ENCODE results near the gene UBASH3A. TPM values are rescaled to one million over a fixed set of nuclear protein-coding genes. Genes with fewer than 3 reads are reported as not detected.

Gene UBASH3A
- total RNA-seq, 3 donors from 2014 or later, result 0.60 to 2.5 (median 1.8) TPM

- TF ChIP-seq, protein P1, sequence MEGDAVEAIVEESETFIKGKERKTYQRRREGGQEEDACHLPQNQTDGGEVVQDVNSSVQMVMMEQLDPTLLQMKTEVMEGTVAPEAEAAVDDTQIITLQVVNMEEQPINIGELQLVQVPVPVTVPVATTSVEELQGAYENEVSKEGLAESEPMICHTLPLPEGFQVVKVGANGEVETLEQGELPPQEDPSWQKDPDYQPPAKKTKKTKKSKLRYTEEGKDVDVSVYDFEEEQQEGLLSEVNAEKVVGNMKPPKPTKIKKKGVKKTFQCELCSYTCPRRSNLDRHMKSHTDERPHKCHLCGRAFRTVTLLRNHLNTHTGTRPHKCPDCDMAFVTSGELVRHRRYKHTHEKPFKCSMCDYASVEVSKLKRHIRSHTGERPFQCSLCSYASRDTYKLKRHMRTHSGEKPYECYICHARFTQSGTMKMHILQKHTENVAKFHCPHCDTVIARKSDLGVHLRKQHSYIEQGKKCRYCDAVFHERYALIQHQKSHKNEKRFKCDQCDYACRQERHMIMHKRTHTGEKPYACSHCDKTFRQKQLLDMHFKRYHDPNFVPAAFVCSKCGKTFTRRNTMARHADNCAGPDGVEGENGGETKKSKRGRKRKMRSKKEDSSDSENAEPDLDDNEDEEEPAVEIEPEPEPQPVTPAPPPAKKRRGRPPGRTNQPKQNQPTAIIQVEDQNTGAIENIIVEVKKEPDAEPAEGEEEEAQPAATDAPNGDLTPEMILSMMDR (IDR thresholded peaks at IDR 0.05), result no peak
- Histone ChIP-seq H3K9me3 (no peaks in the 10 kb centered on the region), H3K4me3 (no peak overlapping the region), H3K36me3 (ENCODE audit: low read depth) (no peaks in the 10 kb centered on the region), H3K4me1 (ENCODE audit: low read depth) (peaks cover 3% of the 10 kb centered on the region)
- ATAC-seq (no peak), DNase-seq (no peak)
- intact Hi-C loops (cut with DNase I, micrococcal nuclease), result no loop called here
Measured at GRCh38 chr21:42427809-42428419, 24.2 kb downstream of the UBASH3A start.

GRCh38 chr21:42429021-42429420, 25.3 kb downstream of the UBASH3A start:
- intact Hi-C loops (cut with DNase I, micrococcal nuclease), result no loop called here

DNA sequence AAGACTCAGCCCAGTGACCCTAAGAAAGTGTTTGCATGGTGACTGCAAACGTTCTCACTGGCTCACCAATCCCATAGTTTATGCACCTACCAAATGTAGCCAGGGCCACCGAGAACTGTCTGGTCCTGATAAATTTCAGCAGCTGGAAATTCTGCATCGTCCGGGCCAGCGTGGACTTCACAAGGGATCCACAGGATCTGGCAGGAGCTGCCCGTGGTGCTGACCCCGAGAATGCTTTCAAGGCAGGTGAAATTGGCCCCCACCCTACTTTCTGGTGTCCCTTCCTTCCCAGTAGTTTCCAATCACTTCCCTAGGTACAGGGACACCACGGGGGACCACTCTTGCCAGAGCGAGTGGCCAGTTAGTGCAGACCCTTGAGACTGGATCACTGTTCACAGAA, 26.2 kb downstream of the UBASH3A start:
- Histone ChIP-seq H3K4me1 (ENCODE audit: low read depth) (peaks cover 3% of the 10 kb centered on the region), H3K4me3 (no peak overlapping the region), H3K9me3 (no peaks in the 10 kb centered on the region), H3K36me3 (ENCODE audit: low read depth) (no peaks in the 10 kb centered on the region)
- intact Hi-C loops (cut with DNase I, micrococcal nuclease), result no loop called here
- ATAC-seq (no peak), DNase-seq (peak in 1 of 3 donors; percentile 27)
- TF ChIP-seq, protein P1 (IDR thresholded peaks at IDR 0.05), result no peak

More at GRCh38 chr21:42429021-42429420, 25.3 kb downstream of the UBASH3A start:
- H3K4me3 ChIP-seq, result no peak overlapping the region
- H3K4me1 ChIP-seq (ENCODE audit: low read depth), result peaks cover 3% of the 10 kb centered on the region
- ATAC-seq (no peak), DNase-seq (no peak)
- TF ChIP-seq, protein P1 (IDR thresholded peaks at IDR 0.05), result no peak
- no peaks in the 10 kb centered on the region for H3K36me3 ChIP-seq (ENCODE audit: low read depth)
- H3K9me3 ChIP-seq, result no peaks in the 10 kb centered on the region

- H3K4me1 ChIP-seq (ENCODE audit: low read depth), result peaks cover 3% of the 10 kb centered on the region
- ATAC-seq, result no peak
- H3K9me3 ChIP-seq, result peaks cover 4% of the 10 kb centered on the region
- intact Hi-C loops (cut with DNase I, micrococcal nuclease), result no loop called here
- no peaks in the 10 kb centered on the region for H3K36me3 ChIP-seq (ENCODE audit: low read depth)
- TF ChIP-seq, protein P1 (IDR thresholded peaks at IDR 0.05), result no peak
- no peak overlapping the region for H3K4me3 ChIP-seq
- DNase-seq, result peak in 1 of 3 donors; percentile 31
Measured at GRCh38 chr21:42430521-42430920, 26.8 kb downstream of the UBASH3A start.

- intact Hi-C loops (cut with DNase I, micrococcal nuclease), result no loop called here
- Histone ChIP-seq H3K4me3 (no peak overlapping the region), H3K9me3 (peaks cover 4% of the 10 kb centered on the region), H3K36me3 (ENCODE audit: low read depth) (no peaks in the 10 kb centered on the region), H3K4me1 (ENCODE audit: low read depth) (peaks cover 3% of the 10 kb centered on the region)
- TF ChIP-seq, protein P1 (IDR thresholded peaks at IDR 0.05), result no peak
- DNase-seq (peak in 1 of 3 donors; percentile 38), ATAC-seq (no peak)
Measured at GRCh38 chr21:42431196-42431595, 27.5 kb downstream of the UBASH3A start.
